ENCODE measurements around the gene GLYR1.

GRCh38 chr16:4780235-4780634 is 66.9 kb downstream of the GLYR1 start:
- no peak for TF ChIP-seq EZH2 (IDR thresholded peaks at IDR 0.05; ENCODE audit: borderline replicate concordance, insufficient read depth, low read depth, low read length, poor library complexity, severe bottlenecking)
- TF ChIP-seq CTCF (IDR thresholded peaks at IDR 0.05), result no peak

Data from B cell (primary cell).